Testis (tissue), 2 donors: ENCODE results near the gene MEP1B.

ENCODE experiments used
- CTCF ChIP-seq, 3 experiments: fragments of 450-650 bp in 2 of 3; fragments of 200-600 bp in 1 of 3; sonication (generic) in 1 of 3; IDR thresholded peaks; one replicate each; pipeline ENCODE4 v1.5.1; 2016 to 2019; ENCODE audit warnings: antibody characterized with exemption in 3 of 3, mild to moderate bottlenecking in 2 of 3, moderate library complexity in 1 of 3
- POLR2A ChIP-seq: fragments of 450-650 bp; IDR thresholded peaks from one replicate; pipeline ENCODE4 v1.6.1; 2017; ENCODE audit warnings: antibody characterized with exemption, mild to moderate bottlenecking, moderate library complexity

- TF ChIP-seq POLR2A (no peak), CTCF (IDR thresholded peaks at IDR 0.05) (no peak)
These were observed 67.4 kb downstream of the MEP1B start for GRCh38 chr18:32257084-32257785.
